ENCODE results near the gene SMTNL2. TPM values are rescaled to one million over a fixed set of nuclear protein-coding genes. Genes with fewer than 3 reads are reported as not detected.

The SMTNL2 gene
- total RNA-seq, 4 donors from 2014 or later, result 3.0 to 7.2 (median 4.7) TPM

DNA sequence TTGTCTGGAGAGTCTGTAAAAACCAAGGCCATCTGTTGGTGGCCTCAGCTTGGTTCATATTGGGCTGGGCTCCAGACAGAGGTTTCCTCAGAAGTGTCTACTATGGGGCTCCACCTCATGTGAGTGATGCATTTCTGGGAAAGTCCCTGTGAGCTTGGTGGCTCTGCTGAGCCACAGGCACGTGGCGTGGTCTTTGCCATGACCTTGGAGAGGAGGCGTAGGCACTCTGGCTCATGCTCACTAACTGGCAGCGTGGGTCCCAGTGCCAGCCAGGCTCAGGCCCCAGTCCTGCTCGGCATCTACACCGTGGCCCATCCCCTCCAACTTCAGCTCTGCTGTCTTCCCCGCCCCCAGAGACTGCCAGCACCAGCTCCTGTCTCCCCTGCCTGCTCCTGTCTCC lies 10.7 kb upstream of the SMTNL2 start:
- Histone ChIP-seq H3K27ac (replicated peaks in 1 of 4) (no peak overlapping the region), H3K9me3 (no peaks in the 10 kb centered on the region), H3K4me1 (no peaks in the 10 kb centered on the region), H3K4me3 (no peak overlapping the region), H3K36me3 (no peaks in the 10 kb centered on the region), H3K27me3 (peaks cover 0 to 5% (median 0%) of the 10 kb centered on the region in 4 donors)
- intact Hi-C loops (cut with DNase I), result no loop called here
- TF ChIP-seq EP300 (IDR thresholded peaks at IDR 0.05) (no peak), POLR2A (IDR thresholded peaks at IDR 0.05; ENCODE audit: low read depth) (no peak), POLR2AphosphoS5 (IDR thresholded peaks at IDR 0.05) (no peak)
- TF ChIP-seq, protein P1, sequence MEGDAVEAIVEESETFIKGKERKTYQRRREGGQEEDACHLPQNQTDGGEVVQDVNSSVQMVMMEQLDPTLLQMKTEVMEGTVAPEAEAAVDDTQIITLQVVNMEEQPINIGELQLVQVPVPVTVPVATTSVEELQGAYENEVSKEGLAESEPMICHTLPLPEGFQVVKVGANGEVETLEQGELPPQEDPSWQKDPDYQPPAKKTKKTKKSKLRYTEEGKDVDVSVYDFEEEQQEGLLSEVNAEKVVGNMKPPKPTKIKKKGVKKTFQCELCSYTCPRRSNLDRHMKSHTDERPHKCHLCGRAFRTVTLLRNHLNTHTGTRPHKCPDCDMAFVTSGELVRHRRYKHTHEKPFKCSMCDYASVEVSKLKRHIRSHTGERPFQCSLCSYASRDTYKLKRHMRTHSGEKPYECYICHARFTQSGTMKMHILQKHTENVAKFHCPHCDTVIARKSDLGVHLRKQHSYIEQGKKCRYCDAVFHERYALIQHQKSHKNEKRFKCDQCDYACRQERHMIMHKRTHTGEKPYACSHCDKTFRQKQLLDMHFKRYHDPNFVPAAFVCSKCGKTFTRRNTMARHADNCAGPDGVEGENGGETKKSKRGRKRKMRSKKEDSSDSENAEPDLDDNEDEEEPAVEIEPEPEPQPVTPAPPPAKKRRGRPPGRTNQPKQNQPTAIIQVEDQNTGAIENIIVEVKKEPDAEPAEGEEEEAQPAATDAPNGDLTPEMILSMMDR (IDR thresholded peaks at IDR 0.05), result no peak
- WGBS, result 80% methylated on average over 5 of the region's 7 CpGs
- no peak for DNase-seq (ENCODE audit: extremely low spot score)

DNA sequence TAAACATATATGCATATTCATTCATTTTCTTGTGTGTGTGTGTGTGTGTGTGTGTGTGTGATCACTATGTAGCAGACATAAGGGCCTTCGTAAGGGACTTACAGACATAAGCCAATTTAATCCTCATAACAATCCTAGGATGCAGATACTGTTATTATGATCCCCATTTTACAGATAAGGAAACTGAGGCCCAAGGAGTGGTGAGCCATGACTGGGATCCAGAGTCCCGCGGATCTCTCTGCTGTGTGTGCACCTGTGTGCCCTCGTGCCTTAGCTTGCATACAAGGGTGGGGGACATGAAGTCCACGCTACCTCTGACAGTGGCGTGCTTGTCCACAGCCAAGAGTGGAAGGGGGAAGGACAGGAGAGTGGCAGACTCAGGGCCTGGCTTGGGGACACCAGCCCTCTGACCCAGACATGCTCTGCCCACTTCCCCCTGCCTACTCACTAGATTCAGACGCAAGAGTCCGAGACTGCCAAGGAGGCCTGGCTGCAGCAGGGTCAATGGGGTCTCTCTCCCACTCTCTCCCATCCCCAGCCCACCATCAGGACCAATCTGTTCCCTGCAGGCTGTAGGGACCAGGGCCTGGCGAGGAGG lies 9.8 kb upstream of the SMTNL2 start:
- Histone ChIP-seq H3K9me3 (no peaks in the 10 kb centered on the region), H3K27ac (replicated peaks in 1 of 4) (no peak overlapping the region), H3K4me3 (no peak overlapping the region), H3K27me3 (peaks cover 0 to 5% (median 0%) of the 10 kb centered on the region in 4 donors), H3K4me1 (no peaks in the 10 kb centered on the region), H3K36me3 (no peaks in the 10 kb centered on the region)
- TF ChIP-seq EP300 (IDR thresholded peaks at IDR 0.05) (no peak), POLR2A (IDR thresholded peaks at IDR 0.05; ENCODE audit: low read depth) (no peak), POLR2AphosphoS5 (IDR thresholded peaks at IDR 0.05) (no peak)
- TF ChIP-seq, protein P1 (IDR thresholded peaks at IDR 0.05), result no peak
- 98% methylated on average over 9 of the region's 9 CpGs for WGBS
- DNase-seq (ENCODE audit: extremely low spot score), result no peak
- intact Hi-C loops (cut with DNase I), result no loop called here

DNA sequence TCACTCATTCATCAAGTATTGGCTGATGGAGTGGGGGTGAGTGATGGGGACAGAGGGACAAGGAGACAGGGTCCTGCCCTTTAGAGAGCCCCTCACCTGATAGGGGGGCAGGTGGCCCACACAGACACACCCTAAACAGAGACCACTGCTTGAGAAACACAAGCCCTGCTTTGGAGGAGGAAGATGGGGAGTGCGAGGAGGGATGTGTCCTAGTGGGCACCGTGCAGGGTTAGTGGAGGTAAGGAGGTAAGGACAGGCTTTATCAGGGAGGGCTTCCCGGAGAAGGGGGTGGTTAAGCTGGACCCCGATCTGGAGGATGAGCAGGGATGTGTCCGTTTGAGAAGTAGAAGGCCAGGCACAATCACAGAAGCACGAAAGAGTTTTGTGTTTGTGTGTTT lies 8.2 kb upstream of the SMTNL2 start:
- no peak overlapping the region for H3K4me3 ChIP-seq
- no peaks in the 10 kb centered on the region for H3K36me3 ChIP-seq
- H3K27me3 ChIP-seq, result peaks cover 0 to 5% (median 0%) of the 10 kb centered on the region in 4 donors
- no peaks in the 10 kb centered on the region for H3K9me3 ChIP-seq
- intact Hi-C loops (cut with DNase I), result no loop called here
- H3K27ac ChIP-seq (replicated peaks in 1 of 4), result no peak overlapping the region
- 80% methylated on average over 6 of the region's 6 CpGs for WGBS
- H3K4me1 ChIP-seq, result no peaks in the 10 kb centered on the region
- no peak for TF ChIP-seq EP300 (IDR thresholded peaks at IDR 0.05)
- no peak for TF ChIP-seq POLR2A (IDR thresholded peaks at IDR 0.05; ENCODE audit: low read depth)
- TF ChIP-seq POLR2AphosphoS5 (IDR thresholded peaks at IDR 0.05), result no peak
- TF ChIP-seq, protein P1 (IDR thresholded peaks at IDR 0.05), result no peak
- no peak for DNase-seq (ENCODE audit: extremely low spot score)

DNA sequence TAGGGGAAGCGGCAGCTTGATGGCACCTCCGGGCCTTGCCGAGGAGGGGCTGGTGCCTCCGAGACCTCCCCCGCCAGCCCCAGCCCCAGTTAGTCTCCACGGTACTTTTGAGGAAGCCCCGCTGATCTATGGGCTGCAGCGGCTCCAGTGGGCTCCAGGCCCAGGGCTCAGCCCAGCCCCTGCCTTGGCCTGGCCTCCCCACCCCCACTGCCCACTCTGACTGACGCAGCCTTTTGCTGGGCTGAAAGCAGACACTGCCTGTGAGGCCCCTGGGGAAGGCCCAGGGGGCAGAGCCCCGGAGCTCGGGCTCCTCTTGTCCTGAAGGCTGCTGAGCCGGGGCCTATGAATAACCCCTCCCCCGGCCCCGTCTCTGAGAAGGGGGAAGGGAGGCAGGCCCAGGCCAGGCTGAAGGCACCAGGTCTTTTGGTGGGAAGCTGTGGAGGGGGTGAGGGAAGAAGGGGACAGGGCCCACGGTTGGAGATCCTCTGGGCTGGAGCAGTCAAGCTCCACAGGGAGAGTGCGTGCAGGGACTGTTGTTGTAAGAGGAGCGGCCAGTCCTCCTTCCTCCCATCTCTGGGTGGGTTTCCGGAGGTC lies 7.5 kb upstream of the SMTNL2 start:
- Histone ChIP-seq H3K4me3 (no peak overlapping the region), H3K27me3 (peaks cover 0 to 7% (median 0%) of the 10 kb centered on the region in 4 donors), H3K36me3 (no peaks in the 10 kb centered on the region), H3K27ac (replicated peaks in 1 of 4) (no peak overlapping the region), H3K4me1 (no peaks in the 10 kb centered on the region), H3K9me3 (no peaks in the 10 kb centered on the region)
- DNase-seq (ENCODE audit: extremely low spot score), result no peak
- no peak for TF ChIP-seq EP300 (IDR thresholded peaks at IDR 0.05)
- TF ChIP-seq POLR2AphosphoS5 (IDR thresholded peaks at IDR 0.05), result no peak
- TF ChIP-seq, protein P1 (IDR thresholded peaks at IDR 0.05), result no peak
- WGBS, result 80% methylated on average over 14 of the region's 18 CpGs
- intact Hi-C loops (cut with DNase I), result no loop called here
